Measurements from ENCODE around the gene NCAM1. TPM values are rescaled to one million over a fixed set of nuclear protein-coding genes. Genes with fewer than 3 reads are reported as not detected.

NCAM1 gene
- total RNA-seq, 1 donor from 2014 or later: 76.7 TPM

DNA sequence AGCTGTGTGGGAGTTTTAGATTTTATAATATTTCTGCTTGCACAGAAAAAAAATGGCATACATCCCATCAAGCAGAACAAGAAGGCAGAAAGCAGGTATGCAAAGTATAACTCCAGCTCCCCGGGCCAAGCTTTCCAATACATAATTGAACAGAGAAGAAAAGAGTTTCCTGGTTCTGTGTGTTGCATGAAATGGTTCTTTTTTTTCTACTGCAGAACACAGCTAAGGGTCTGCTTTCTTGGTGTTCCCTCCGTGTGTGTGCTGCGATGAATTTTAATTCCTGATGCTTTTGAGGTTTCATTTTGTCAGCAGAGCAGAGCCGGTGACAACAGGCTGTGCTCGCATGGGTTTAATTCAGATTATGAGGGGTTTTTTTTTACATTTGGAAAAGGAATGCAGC is 282.5 kb downstream of the NCAM1 start:
- no peaks in the 10 kb centered on the region for H3K9me3 Mint-ChIP-seq
- H3K27ac Mint-ChIP-seq (ENCODE audit: unreplicated experiment): no peak overlapping the region
- DNase-seq (ENCODE audit: low read depth, low spot score): no peak
- H3K27me3 Mint-ChIP-seq (ENCODE audit: low read depth): no peaks in the 10 kb centered on the region
- TF ChIP-seq, protein P1, sequence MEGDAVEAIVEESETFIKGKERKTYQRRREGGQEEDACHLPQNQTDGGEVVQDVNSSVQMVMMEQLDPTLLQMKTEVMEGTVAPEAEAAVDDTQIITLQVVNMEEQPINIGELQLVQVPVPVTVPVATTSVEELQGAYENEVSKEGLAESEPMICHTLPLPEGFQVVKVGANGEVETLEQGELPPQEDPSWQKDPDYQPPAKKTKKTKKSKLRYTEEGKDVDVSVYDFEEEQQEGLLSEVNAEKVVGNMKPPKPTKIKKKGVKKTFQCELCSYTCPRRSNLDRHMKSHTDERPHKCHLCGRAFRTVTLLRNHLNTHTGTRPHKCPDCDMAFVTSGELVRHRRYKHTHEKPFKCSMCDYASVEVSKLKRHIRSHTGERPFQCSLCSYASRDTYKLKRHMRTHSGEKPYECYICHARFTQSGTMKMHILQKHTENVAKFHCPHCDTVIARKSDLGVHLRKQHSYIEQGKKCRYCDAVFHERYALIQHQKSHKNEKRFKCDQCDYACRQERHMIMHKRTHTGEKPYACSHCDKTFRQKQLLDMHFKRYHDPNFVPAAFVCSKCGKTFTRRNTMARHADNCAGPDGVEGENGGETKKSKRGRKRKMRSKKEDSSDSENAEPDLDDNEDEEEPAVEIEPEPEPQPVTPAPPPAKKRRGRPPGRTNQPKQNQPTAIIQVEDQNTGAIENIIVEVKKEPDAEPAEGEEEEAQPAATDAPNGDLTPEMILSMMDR (conservative IDR thresholded peaks at IDR 0.05): no peak
- no peak overlapping the region for H3K4me3 Mint-ChIP-seq
- peaks cover 9% of the 10 kb centered on the region for H3K36me3 Mint-ChIP-seq (ENCODE audit: low read depth)
- peaks cover 38% of the 10 kb centered on the region for H3K4me1 Mint-ChIP-seq

DNA sequence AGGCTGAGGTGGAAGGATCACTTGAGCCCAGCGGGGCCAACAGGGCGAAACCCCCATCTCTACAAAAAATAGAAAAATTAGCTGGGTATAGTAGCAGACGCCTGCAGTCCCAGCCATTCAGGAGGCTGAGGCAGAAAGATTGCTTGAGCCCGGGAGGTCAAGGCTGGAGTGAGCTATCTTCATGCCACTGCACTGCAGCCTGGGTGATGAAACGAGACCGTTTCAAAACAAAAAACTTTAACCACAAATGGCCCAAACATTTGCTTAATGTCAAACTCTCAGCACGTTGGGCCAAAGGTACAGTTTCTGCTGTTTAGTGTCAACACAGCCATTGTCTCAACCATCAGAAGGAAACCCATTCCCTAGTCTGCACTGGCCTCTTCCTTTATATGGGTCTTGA is 284.0 kb downstream of the NCAM1 start:
- H3K4me3 Mint-ChIP-seq: no peak overlapping the region
- TF ChIP-seq, protein P1 (conservative IDR thresholded peaks at IDR 0.05): no peak
- no peak for DNase-seq (ENCODE audit: low read depth, low spot score)
- no peaks in the 10 kb centered on the region for H3K27me3 Mint-ChIP-seq (ENCODE audit: low read depth)
- peaks cover 42% of the 10 kb centered on the region for H3K4me1 Mint-ChIP-seq
- H3K36me3 Mint-ChIP-seq (ENCODE audit: low read depth): peaks cover 4% of the 10 kb centered on the region
- no peaks in the 10 kb centered on the region for H3K9me3 Mint-ChIP-seq
- no peak overlapping the region for H3K27ac Mint-ChIP-seq (ENCODE audit: unreplicated experiment)

DNA sequence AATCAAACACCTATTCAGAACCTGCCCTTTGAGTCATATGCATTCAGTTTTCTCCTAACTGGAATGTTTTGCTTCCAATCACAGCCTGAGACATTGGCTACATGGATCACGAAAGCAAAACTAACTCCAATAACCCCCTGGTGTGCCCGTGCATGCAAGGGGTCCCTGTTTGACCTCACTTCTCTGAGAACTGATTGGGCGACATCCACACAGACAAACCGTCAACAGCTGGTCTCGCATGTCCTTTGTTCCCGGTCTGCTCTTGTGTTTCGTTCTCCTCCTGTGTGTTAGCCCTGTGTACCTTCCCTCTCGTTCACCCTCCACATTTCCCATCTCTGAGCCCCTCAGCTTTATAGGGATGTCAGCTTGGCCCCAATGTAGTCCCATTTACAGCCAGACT is 286.0 kb downstream of the NCAM1 start:
- peaks cover 45% of the 10 kb centered on the region for H3K4me1 Mint-ChIP-seq
- H3K9me3 Mint-ChIP-seq: no peaks in the 10 kb centered on the region
- peaks cover 4% of the 10 kb centered on the region for H3K36me3 Mint-ChIP-seq (ENCODE audit: low read depth)
- TF ChIP-seq, protein P1 (conservative IDR thresholded peaks at IDR 0.05): no peak
- no peak for DNase-seq (ENCODE audit: low read depth, low spot score)
- peak overlapping the region; percentile 21 for H3K4me3 Mint-ChIP-seq
- H3K27me3 Mint-ChIP-seq (ENCODE audit: low read depth): no peaks in the 10 kb centered on the region
- peak overlapping the region; percentile 72 for H3K27ac Mint-ChIP-seq (ENCODE audit: unreplicated experiment)

DNA sequence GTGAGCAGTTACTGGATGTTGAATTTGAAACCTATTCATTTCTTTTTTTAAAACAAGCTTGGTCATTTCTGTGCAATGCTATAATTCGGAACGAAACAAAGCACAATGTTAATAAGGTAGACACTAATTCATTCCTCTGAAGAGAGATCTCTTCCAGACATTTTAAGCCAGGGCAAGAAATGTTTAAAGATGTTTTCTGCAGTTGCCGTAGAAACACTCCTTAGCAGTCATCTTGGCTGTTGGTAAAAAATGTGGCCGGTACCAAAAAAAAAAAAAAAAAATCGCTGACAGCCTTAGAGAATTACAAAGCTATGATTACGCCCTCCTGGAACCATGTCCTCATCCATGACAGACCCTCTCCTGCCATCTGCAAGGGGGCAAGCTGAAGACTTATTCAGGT is 286.7 kb downstream of the NCAM1 start:
- no peaks in the 10 kb centered on the region for H3K9me3 Mint-ChIP-seq
- no peak overlapping the region for H3K4me3 Mint-ChIP-seq
- TF ChIP-seq, protein P1 (conservative IDR thresholded peaks at IDR 0.05): no peak
- H3K4me1 Mint-ChIP-seq: peaks cover 40% of the 10 kb centered on the region
- H3K27ac Mint-ChIP-seq (ENCODE audit: unreplicated experiment): no peak overlapping the region
- H3K27me3 Mint-ChIP-seq (ENCODE audit: low read depth): no peaks in the 10 kb centered on the region
- peaks cover 4% of the 10 kb centered on the region for H3K36me3 Mint-ChIP-seq (ENCODE audit: low read depth)
- no peak for DNase-seq (ENCODE audit: low read depth, low spot score)

DNA sequence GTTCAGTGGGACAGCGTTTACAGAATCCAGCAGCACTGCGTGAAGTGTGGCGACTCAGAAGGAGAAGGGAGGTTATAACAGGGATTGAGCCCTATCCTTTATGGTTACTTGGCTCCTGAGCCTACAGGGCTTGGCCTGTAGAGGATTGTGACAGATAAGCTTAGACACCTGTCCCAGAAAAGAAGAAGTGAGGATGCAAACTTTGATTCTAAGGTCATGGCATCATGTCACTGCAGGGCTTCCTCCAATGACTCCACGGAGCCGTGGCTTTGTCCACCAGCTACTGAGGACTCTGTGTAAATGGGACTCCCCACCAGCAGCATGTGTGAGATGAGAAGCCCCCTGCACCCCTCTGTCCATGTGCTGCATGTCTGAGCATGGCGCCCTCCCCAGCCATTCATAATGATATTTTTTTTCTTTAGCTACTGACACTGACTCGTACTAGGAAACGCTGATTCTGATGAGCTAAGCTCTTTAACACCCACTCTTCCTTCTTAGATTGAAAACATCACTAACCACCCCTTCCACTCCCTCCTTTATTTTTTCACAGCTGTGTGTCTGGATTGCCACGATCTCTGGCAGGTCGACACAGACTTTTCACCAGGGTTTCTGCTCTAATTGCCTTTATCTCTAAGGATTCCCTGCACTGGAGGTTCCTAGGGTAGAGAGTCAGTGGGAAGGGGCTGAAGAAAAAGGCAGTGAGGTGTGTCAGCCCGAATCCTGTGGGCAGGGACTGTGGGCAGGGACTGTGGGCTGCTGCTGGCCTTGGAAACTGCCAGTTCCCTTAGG is 287.7 kb downstream of the NCAM1 start:
- no peak overlapping the region for H3K4me3 Mint-ChIP-seq
- no peak overlapping the region for H3K27ac Mint-ChIP-seq (ENCODE audit: unreplicated experiment)
- H3K36me3 Mint-ChIP-seq (ENCODE audit: low read depth): peaks cover 4% of the 10 kb centered on the region
- peaks cover 31% of the 10 kb centered on the region for H3K4me1 Mint-ChIP-seq
- H3K27me3 Mint-ChIP-seq (ENCODE audit: low read depth): no peaks in the 10 kb centered on the region
- no peaks in the 10 kb centered on the region for H3K9me3 Mint-ChIP-seq
- TF ChIP-seq, protein P1 (conservative IDR thresholded peaks at IDR 0.05): no peak
- no peak for DNase-seq (ENCODE audit: low read depth, low spot score)

All from neural crest cell (in vitro differentiated cells).